Endothelial cell of umbilical vein (primary cell): ENCODE results near the gene SMURF2. TPM values are rescaled to one million over a fixed set of nuclear protein-coding genes. Genes with fewer than 3 reads are reported as not detected.
"Not testable (repeated sequence)": the region's sequence is repeated elsewhere in the genome, so short reads cannot be mapped to it uniquely, and the experiment has no call there.

ENCODE experiments used
- BruUV-seq: library from RNA; stranded (reverse); fragments of 400-500 nt; replicated peaks from 2 replicates; lab custom pipeline; 2021; lab: Mats Ljungman, UMichigan
- CTCF ChIA-PET: fragments of 300-600, 350-600 bp; sonication (Branson Sonifier 250); formaldehyde crosslinking; loops from one replicate; lab custom pipeline; 2021; ENCODE audit warnings: antibody characterized with exemption, inconsistent platforms; lab: Charles Lee
- POLR2A ChIA-PET: fragments of 300-600, 350-600 bp; sonication (Branson Sonifier 250); formaldehyde crosslinking; loops from one replicate; lab custom pipeline; 2021; ENCODE audit warnings: antibody characterized with exemption, inconsistent platforms; lab: Charles Lee
- DNase-seq: peaks from one replicate; pipeline ENCODE4 v3.0.0-alpha.2; 2011; ENCODE audit warnings: low read depth, low spot score
- FAIRE-seq: peaks from 2 replicates; lab custom pipeline; 2011; peaks lifted over from hg19 to GRCh38; lab: Jason Lieb, UNC
- H2AFZ ChIP-seq: 2 replicates; pipeline ENCODE4 v1.6.0; 2012; ENCODE audit warnings: low read depth, low read length, control low read depth, inconsistent platforms
- H3K27ac ChIP-seq: 2 replicates; pipeline ENCODE4 v1.5.1; 2011; ENCODE audit warnings: low read depth, mild to moderate bottlenecking, control low read depth, low read length, moderate library complexity; ENCODE audit not compliant: insufficient read depth
- H3K27me3 ChIP-seq, 2 experiments: 2 replicates each; pipeline versions ENCODE4 v1.6.0 to v1.6.1; 2011; ENCODE audit warnings: low read length in 2 of 2, mixed read lengths in 1 of 2; ENCODE audit not compliant: control insufficient read depth in 2 of 2, insufficient read depth in 2 of 2
- H3K36me3 ChIP-seq, 2 experiments: 2 replicates in 1 of 2; 3 replicates in 1 of 2; pipeline ENCODE4 v1.5.1; 2011; ENCODE audit warnings: low read length in 2 of 2, mild to moderate bottlenecking in 1 of 2, moderate library complexity in 1 of 2; ENCODE audit not compliant: control insufficient read depth in 2 of 2, insufficient read depth in 2 of 2; ENCODE audit errors: extremely low read depth in 1 of 2
- H3K4me1 ChIP-seq: 3 replicates; pipeline ENCODE4 v1.5.1; 2011; ENCODE audit warnings: mild to moderate bottlenecking, low read length; ENCODE audit not compliant: control insufficient read depth, insufficient read depth; ENCODE audit errors: extremely low read depth
- H3K4me2 ChIP-seq: 2 replicates; pipeline ENCODE4 v1.6.1; 2011; ENCODE audit warnings: low read length, control low read depth, mixed read lengths; ENCODE audit not compliant: insufficient read depth
- H3K4me3 ChIP-seq, 3 experiments: fragments of 200-600 bp in 1 of 3; sonication (generic), shearing (Covaris generic) in 1 of 3; replicated peaks in 1 of 3; 2 replicates each; pipeline ENCODE4 v1.5.1; 2011 to 2016; ENCODE audit warnings: control low read depth in 3 of 3, low read length in 3 of 3, mild to moderate bottlenecking in 2 of 3, inconsistent platforms in 1 of 3, low read depth in 1 of 3, moderate library complexity in 1 of 3; ENCODE audit not compliant: insufficient read depth in 1 of 3
- H3K79me2 ChIP-seq: 2 replicates; pipeline ENCODE4 v1.6.0; 2012; ENCODE audit warnings: low read length, inconsistent platforms; ENCODE audit not compliant: control insufficient read depth, insufficient read depth
- H3K9ac ChIP-seq: replicated peaks from 2 replicates; pipeline ENCODE3; 2011; ENCODE audit warnings: low read length, control low read depth; ENCODE audit not compliant: insufficient read depth; ENCODE audit errors: extremely low read depth
- H3K9me1 ChIP-seq: replicated peaks from 3 replicates; pipeline ENCODE4 v1.6.0; 2011; ENCODE audit warnings: mild to moderate bottlenecking, low read length; ENCODE audit not compliant: control insufficient read depth, insufficient read depth; ENCODE audit errors: extremely low read depth
- H3K9me3 ChIP-seq: replicated peaks from 2 replicates; pipeline ENCODE4 v1.5.1; 2012; ENCODE audit warnings: low read length, inconsistent platforms; ENCODE audit not compliant: control insufficient read depth, insufficient read depth
- H4K20me1 ChIP-seq: replicated peaks from 2 replicates; pipeline ENCODE3; 2011; ENCODE audit warnings: mild to moderate bottlenecking, low read length; ENCODE audit not compliant: control insufficient read depth, insufficient read depth; ENCODE audit errors: extremely low read depth
- FOS ChIP-seq: IDR thresholded peaks from 2 replicates; pipeline ENCODE4 v1.6.1; 2011; ENCODE audit warnings: mild to moderate bottlenecking, low read length, moderate library complexity, borderline replicate concordance; ENCODE audit not compliant: insufficient read depth
- dilution Hi-C: fragments of 300-500 bp; cut with MboI; formaldehyde crosslinking; loops from one replicate; pipeline ENCODE4 v1.15.0; 2019; ENCODE audit warnings: low sequenced_read_pairs; ENCODE audit not compliant: extremely low pct_ligation_motif_present
- intact Hi-C: fragments of 100-400 bp; cut with micrococcal nuclease; formaldehyde crosslinking; loops from one replicate; pipeline ENCODE4 v1.10.0; 2022
- polyA plus RNA-seq, 4 experiments: library from polyadenylated mRNA; depleted of rRNA in 3 of 4; stranded (reverse) in 3 of 4; unstranded in 1 of 4; fragments of >200 nt; gene quantifications; 2 replicates each; pipeline versions ENCODE4 v1.2.1 to v1.2.3, GENCODE V29; 2011 to 2012; ENCODE audit warnings: missing spikeins in 1 of 4
- total RNA-seq: library from RNA; stranded (reverse); gene quantifications from 2 replicates; pipeline ENCODE4 v1.2.3, GENCODE V29; 2021

Gene SMURF2
- total and polyA plus RNA-seq, 2 donors (not counting 3 experiments of a cell fraction or from before 2014, with no cell fraction given): 32.9 to 105 TPM

- H4K20me1 ChIP-seq, H3K4me3 ChIP-seq, H3K36me3 ChIP-seq, H3K9me1 ChIP-seq, POLR2A ChIA-PET, CTCF ChIA-PET, dilution Hi-C loops, BruUV-seq, H3K27me3 ChIP-seq, H3K4me2 ChIP-seq, H3K27ac ChIP-seq, FAIRE-seq, DNase-seq, H3K9me3 ChIP-seq, H3K79me2 ChIP-seq: not testable (repeated sequence)
- peak overlapping the region; percentile 62 for H2AFZ ChIP-seq
- intact Hi-C loops: loop anchor here (1.0 kb wide), 1 partner anchor 35 kb away; no protein-coding TSS in a partner anchor
- TF ChIP-seq FOS: peak; percentile 12
- H3K9ac ChIP-seq: peak overlapping the region; percentile 9
- peaks cover 18% of the 10 kb centered on the region for H3K4me1 ChIP-seq
Measured at GRCh38 chr17:64670843-64671590, 8.9 kb upstream of the SMURF2 start.

GRCh38 chr17:64667807-64668721 is 6.0 kb upstream of the SMURF2 start:
- peak; percentile 71 for DNase-seq
- dilution Hi-C loops, H2AFZ ChIP-seq, intact Hi-C loops, H3K9ac ChIP-seq, H4K20me1 ChIP-seq, H3K36me3 ChIP-seq, H3K9me3 ChIP-seq, POLR2A ChIA-PET, BruUV-seq, H3K4me2 ChIP-seq, H3K79me2 ChIP-seq, H3K9me1 ChIP-seq, H3K27me3 ChIP-seq, H3K4me3 ChIP-seq: not testable (repeated sequence)
- H3K27ac ChIP-seq: peak overlapping the region; percentile 44
- peak; percentile 79 for TF ChIP-seq FOS
- peaks cover 23% of the 10 kb centered on the region for H3K4me1 ChIP-seq
- FAIRE-seq: peak; percentile 38
- CTCF ChIA-PET: interaction anchor here (0.7 kb wide), 1 partner anchor 12 kb away, joined by 3 read pairs; no protein-coding TSS in a partner anchor
